Activated B cell treated with CpG ODN at 0.5 μM for 24 hours (primary cell): ENCODE results near the gene CST7. TPM values are rescaled to one million over a fixed set of nuclear protein-coding genes. Genes with fewer than 3 reads are reported as not detected.

Experiments
- ATAC-seq: fragments of 200-7000 bp; cut with Tn5 transposase; one replicate; pipeline ENCODE4 v1.10.0; 2021; ENCODE audit warnings: low read depth, mild to moderate bottlenecking, moderate library complexity
- CTCF ChIA-PET: fragments of 350-600 bp; sonication (Branson Sonifier 250); formaldehyde crosslinking; loops from one replicate; lab custom pipeline; 2021; ENCODE audit warnings: antibody characterized with exemption; lab: Charles Lee
- POLR2A ChIA-PET: fragments of 350-600 bp; sonication (Branson Sonifier 250); formaldehyde crosslinking; loops from one replicate; lab custom pipeline; 2021; ENCODE audit warnings: antibody characterized with exemption; lab: Charles Lee
- DNase-seq: peaks from one replicate; pipeline ENCODE4 v3.0.0; 2022
- H3K27ac Mint-ChIP-seq: one replicate; pipeline ENCODE4 v1.8.0; 2020; ENCODE audit warnings: mixed read lengths
- H3K27me3 Mint-ChIP-seq: one replicate; pipeline ENCODE4 v1.8.0; 2021; ENCODE audit warnings: mixed read lengths
- H3K36me3 Mint-ChIP-seq: one replicate; pipeline ENCODE4 v1.8.0; 2021; ENCODE audit warnings: low read depth, mixed read lengths
- H3K4me1 Mint-ChIP-seq: one replicate; pipeline ENCODE4 v1.8.0; 2021; ENCODE audit warnings: mixed read lengths
- H3K4me3 Mint-ChIP-seq: one replicate; pipeline ENCODE4 v1.8.0; 2020; ENCODE audit warnings: mild to moderate bottlenecking, mixed read lengths
- H3K9me3 Mint-ChIP-seq: one replicate; pipeline ENCODE4 v1.8.0; 2020; ENCODE audit warnings: mixed read lengths
- intact Hi-C: fragments of 100-400 bp; cut with micrococcal nuclease; formaldehyde crosslinking; loops from one replicate; pipeline ENCODE4 v1.15.1; 2024
- total RNA-seq: library from RNA; stranded (reverse); gene quantifications from 2 replicates; pipeline ENCODE4 v1.2.3, GENCODE V29; 2022
- TF ChIP-seq, protein P1 (sequence below): fragments of 200-600 bp; IDR thresholded peaks from one replicate; pipeline ENCODE4 v1.8.0; 2022; ENCODE audit warnings: antibody characterized with exemption, mild to moderate bottlenecking

The CST7 gene
- total RNA-seq, 1 donor from 2014 or later: 1.0 TPM

DNA sequence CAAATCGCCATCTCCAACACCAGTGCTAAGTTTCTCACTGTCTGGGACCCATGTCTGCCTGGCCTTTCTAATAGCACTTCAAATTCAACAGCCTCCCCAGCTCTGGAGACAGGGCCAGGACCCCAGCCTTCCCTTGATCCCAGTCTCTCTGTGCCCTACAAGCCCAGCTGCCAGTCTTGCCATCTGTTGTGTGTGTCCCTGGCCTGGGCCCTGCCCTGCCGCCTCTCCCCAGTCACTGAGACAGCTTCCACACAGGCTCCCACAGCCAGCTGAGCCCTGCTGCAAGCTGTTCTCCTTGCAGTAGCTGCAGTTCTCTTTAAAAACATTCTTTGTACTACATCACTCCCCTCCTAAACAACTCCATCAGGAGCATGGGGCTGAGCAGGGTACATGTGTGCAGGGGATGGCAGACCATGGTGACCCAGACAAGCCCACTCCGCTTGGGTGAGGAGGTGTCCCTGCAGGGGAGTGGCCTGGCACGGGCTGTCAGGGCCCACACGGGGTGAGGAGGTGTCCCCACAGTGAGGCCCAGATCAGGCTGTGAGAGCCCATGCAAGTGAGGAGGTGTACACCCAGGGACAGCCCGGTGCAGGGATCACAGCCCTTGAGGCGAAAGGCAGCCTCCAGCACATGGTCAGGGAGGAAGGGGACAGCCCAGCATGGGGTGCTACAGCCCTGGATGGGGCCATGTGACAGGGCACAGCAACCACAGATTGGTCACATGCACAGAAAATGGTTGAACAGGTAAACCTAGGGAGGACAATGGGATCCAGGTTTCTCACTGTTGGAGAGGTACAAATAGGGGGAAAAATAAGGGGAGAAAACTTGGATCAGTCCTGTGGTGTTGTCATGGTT is 16.2 kb downstream of the CST7 start:
- TF ChIP-seq, protein P1, sequence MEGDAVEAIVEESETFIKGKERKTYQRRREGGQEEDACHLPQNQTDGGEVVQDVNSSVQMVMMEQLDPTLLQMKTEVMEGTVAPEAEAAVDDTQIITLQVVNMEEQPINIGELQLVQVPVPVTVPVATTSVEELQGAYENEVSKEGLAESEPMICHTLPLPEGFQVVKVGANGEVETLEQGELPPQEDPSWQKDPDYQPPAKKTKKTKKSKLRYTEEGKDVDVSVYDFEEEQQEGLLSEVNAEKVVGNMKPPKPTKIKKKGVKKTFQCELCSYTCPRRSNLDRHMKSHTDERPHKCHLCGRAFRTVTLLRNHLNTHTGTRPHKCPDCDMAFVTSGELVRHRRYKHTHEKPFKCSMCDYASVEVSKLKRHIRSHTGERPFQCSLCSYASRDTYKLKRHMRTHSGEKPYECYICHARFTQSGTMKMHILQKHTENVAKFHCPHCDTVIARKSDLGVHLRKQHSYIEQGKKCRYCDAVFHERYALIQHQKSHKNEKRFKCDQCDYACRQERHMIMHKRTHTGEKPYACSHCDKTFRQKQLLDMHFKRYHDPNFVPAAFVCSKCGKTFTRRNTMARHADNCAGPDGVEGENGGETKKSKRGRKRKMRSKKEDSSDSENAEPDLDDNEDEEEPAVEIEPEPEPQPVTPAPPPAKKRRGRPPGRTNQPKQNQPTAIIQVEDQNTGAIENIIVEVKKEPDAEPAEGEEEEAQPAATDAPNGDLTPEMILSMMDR: no peak
- no peak overlapping the region for H3K27ac Mint-ChIP-seq
- ChIA-PET POLR2A (no interaction called here), CTCF (no interaction called here)
- H3K27me3 Mint-ChIP-seq: no peaks in the 10 kb centered on the region
- DNase-seq (no peak), ATAC-seq (no peak)
- peaks cover 2% of the 10 kb centered on the region for H3K4me1 Mint-ChIP-seq
- no peak overlapping the region for H3K4me3 Mint-ChIP-seq
- no peaks in the 10 kb centered on the region for H3K9me3 Mint-ChIP-seq
- peaks cover 93% of the 10 kb centered on the region for H3K36me3 Mint-ChIP-seq
- intact Hi-C loops: no loop called here

DNA sequence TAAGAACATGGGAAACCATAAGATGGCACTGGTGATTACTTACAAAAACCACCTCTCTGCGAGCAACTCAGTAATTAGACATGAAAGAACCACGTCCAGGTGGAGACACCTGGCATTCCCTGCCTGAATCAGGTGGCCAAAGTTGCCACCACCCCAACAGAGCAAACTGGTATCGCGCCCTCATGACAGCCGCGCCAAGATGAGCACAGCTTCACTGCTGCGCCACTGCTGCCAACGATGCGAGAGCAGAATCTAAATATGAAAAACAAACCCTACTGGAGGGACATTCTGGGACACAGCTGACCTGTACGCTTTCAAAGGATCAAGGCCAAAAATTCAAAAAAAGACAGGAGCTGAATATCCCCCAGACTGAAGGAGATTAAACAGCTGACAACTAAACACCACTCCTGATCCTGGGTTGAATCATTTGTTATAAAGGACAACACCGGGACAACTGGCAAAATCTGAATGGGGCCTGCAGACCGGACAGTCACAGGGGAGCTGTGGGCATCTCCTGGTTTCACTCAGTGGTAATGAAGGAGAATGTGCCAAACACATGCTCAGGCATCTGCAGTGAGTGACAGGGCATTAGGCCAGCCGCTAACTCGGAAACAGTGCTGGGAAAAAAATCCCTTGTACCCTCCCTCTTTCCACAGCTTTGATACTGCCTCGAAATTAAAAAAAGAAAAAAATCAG is 17.4 kb downstream of the CST7 start:
- intact Hi-C loops: no loop called here
- no peak overlapping the region for H3K4me3 Mint-ChIP-seq
- H3K27ac Mint-ChIP-seq: no peak overlapping the region

GRCh38 chr20:24968278-24968800 is 19.3 kb downstream of the CST7 start:
- ChIA-PET POLR2A (interaction anchor here (0.5 kb wide), 1 partner anchor 992 kb away, joined by 8 read pairs; no protein-coding TSS in a partner anchor), CTCF (no interaction called here)
- TF ChIP-seq, protein P1: no peak
- ATAC-seq: no peak
- Mint-ChIP-seq H3K9me3 (no peaks in the 10 kb centered on the region), H3K27me3 (no peaks in the 10 kb centered on the region), H3K36me3 (peaks cover 91% of the 10 kb centered on the region), H3K27ac (no peak overlapping the region), H3K4me3 (no peak overlapping the region), H3K4me1 (peaks cover 7% of the 10 kb centered on the region)
- no peak for DNase-seq
- intact Hi-C loops: no loop called here

More for the DNA sequence above, 17.4 kb downstream of the CST7 start:
- peaks cover 7% of the 10 kb centered on the region for H3K4me1 Mint-ChIP-seq
- no peaks in the 10 kb centered on the region for H3K27me3 Mint-ChIP-seq
- no peaks in the 10 kb centered on the region for H3K9me3 Mint-ChIP-seq
- POLR2A ChIA-PET: no interaction called here
- ATAC-seq (no peak), DNase-seq (no peak)
- TF ChIP-seq, protein P1: no peak
- H3K36me3 Mint-ChIP-seq: peaks cover 94% of the 10 kb centered on the region
- CTCF ChIA-PET: no interaction called here

GRCh38 chr20:24969186-24970029 is 20.3 kb downstream of the CST7 start:
- Mint-ChIP-seq H3K9me3 (no peaks in the 10 kb centered on the region), H3K4me1 (peaks cover 7% of the 10 kb centered on the region), H3K27ac (no peak overlapping the region), H3K36me3 (peaks cover 90% of the 10 kb centered on the region), H3K4me3 (no peak overlapping the region), H3K27me3 (no peaks in the 10 kb centered on the region)
- ATAC-seq: no peak
- TF ChIP-seq, protein P1: no peak
- intact Hi-C loops: no loop called here
- POLR2A ChIA-PET: no interaction called here
- no peak for DNase-seq
- CTCF ChIA-PET: no interaction called here
